HG03457 (cell line): ENCODE data around the gene ARMC7.

Experiments used
- ATAC-seq: cut with Tn5 transposase; IDR thresholded peaks from one replicate; pipeline ENCODE4 v1.9.1; 2021; ENCODE audit warnings: moderate number of reproducible peaks; ENCODE audit not compliant: unreplicated experiment

The ARMC7 gene

DNA sequence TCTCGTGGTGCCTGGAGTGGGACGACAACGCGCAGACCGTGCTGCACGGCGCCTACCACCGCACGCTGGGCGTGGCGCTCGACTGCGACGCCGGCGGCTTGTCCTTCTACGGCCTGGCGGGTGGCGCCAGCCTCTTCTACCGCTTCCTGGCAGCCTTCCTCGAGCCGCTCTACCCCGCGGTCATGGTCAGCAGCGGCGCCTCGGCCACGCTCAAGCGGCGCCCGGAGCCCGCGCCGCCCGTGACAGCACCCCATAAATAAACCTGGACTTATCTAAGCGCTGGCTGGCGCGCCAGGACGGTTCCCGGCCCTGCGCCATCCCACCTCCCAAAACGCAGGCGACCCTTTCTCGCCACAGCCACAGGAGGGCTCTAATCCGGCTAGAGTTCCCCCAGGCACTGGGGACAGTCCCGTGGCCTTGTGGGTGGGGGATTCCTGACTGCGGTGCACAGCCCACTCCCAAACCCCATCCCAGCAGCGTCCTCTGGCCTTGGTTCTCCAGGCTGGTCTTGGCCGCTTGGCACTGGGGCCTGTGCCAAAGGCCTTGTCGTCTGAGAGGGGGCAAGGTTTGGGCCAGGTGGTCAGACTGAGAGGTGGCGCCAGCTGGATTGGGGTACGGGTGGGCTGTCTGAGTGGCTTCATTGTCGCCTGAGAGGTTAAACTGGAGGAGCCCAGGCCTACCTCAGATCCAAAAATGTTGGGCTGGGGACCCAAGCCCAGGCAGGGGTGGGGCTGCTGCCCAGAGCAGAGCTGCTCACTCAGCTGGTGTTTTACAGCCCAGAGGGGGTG lies 32.1 kb upstream of the ARMC7 start:
- no peak for ATAC-seq

DNA sequence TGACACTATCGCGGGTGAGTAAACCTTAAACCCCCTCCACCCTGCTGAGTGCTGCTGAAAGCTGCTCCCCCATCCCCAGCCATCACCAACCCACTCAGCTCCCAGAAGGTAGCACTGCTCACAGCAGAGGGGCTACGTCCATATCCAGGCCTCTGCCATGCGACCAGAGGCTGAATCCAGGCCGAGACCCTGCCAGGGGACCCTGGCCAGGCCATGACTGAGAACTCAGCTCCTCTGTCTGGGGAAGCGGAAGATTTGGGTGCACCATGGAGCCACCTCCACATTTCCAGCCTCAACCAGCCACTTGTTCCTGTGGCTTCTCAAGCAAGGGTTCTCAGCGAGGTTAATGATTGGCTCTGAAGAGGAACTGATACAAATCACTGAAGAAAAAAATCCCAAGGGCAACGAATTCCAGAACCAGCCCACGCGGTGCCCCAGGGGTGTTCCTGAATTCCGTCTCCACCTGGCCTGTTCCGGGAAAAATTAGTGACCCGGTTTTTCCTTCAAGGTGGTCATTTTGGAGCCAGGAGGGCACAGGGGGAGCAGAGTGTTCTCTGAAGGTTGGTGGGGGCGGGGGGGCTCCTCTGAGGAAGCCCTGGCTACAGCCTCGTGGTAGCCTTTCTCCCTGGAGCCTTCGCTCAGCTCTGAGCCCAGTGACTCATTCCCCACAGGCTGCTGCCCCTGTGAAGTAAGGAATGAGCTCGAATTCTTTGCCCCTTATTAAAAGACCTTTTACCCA lies 31.3 kb upstream of the ARMC7 start:
- no peak for ATAC-seq

DNA sequence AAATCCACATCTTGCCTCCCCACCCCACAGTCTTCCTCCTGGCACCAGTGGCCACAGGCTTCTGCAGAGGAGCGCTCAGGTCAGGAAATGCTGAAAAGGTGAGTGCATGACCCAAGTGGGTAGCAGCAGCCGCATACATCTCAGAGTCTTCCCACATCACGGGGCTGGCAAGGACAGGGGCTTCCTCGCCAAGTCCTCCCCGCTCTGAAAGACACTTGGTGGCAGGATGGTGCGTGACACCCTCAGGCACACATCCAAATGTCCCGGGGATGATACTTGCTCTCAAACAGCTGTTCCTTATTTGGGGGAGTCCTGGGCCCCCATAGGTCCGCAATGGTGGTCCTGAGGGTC lies 30.8 kb upstream of the ARMC7 start:
- no peak for ATAC-seq

DNA sequence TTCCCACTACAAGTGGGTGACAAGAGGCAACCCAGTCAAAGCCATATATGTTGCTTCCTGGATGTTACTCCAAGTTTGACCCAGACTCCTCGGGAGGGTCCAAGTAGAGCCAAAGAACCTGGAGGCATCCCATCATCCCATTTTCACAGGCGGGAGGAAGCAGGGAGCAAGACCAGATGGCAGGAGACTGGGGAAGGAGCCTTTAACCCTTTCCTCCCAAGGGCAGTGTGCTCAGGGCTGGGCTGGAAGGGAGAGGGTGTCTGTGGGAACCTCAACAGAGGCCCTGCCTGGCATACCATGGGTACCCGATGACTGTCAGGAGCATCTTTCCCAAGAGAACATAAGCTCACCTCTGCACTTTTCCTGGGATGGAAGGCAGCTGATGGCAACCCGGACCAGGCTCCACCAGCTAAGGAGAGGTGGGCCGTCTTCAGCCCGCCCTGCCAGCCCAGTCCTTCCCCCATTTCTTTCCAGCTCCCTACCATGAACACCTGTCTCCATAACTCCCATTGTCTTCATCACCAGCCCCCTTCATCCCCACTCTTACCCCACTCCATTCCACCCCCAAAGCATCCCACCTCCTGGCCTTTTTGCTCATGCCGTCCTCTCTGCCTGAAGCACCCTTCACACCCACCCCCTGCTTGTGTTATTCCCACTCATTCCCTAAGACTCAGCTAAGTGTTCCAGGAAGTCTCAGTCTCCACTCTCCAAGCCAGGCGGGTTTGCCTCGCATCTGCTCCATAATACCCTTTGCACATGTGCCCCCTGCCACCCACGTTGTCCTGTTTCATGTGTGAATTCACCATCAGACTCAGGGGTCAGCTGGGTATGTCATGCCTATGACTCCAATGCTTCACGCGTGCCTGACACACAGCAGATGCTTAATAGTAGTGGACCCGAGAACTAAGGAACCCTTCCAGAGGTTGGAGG lies 27.9 kb upstream of the ARMC7 start:
- ATAC-seq = no peak

DNA sequence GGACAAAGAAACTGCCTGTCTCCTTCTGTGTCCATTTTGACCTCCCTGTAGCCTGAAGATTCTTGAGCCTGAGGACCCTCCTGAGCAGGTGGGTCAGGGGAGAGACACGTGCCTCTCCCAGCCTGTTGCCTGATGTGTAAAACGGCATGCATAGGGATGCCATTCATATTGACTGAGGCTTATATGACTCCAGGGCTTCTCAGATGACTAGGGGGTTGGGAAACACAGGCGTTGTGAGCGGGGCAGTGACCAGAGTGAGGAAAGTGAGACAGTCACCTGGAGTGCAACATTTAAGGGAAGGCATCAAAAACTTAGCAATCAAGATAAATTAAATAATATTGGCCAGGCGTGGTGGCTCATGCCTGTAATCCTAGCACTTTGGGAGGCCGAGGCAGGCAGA lies 27.1 kb upstream of the ARMC7 start:
- no peak for ATAC-seq

DNA sequence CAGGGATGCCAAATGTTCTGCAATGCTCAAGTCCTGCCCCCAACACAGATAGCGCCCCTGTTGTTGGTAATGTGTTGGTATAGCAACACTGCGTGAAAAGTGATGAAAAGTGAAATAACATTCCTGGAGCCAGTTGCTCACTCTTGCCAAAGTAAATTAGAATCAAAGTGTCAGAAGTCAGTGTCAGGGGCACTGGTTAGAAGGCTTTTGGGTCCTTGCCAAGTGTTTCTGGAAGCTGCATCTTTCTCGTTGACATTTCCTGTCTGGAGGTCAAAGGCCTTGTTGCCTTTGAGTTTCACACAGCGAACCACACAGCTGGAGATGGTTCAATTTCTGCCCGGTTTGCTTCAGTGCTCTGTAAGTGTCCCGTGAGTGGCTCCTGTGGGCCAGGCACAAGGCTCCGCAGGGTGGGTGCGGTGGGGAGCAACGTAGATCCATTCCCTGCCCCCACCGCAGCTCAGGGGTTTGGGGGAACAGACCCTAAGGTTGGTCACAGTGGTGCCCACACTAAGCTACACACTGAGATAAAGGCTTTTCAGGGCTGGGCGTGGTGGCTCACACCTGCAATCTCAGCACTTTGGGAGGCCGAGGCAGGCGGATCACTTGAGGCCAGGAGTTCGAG lies 25.6 kb upstream of the ARMC7 start:
- ATAC-seq = no peak

DNA sequence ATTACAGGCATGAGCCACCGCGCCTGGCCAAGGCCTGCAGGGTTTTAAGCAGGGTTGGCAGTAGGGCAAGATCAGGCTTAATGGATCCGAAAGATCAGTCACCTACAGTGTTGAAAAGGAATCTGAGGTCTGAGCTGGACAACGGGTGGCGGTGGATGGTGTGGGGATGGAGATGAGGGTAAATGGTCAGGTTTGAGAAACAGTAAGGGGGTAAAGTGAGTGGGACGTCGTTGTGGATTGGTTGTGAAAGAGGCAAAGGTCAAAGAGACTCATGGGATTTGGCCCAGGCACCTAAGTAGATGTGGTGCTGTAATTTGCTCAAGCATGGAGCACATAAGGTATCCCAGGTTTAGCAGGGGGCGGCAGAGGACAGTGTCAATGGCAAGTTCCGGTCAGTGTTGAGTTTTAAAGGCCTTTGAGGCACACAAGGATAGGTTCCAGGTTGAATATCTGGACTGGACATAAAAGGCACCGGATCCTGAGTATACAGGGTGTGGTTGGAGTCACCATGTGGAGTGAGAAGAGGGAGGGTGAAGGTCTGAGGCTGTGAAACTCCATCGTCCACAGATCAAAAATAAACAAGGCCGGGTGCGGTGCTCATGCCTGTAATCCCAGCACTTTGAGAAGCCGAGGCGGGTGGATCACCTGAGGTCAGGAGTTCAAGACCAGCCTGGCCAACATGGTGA lies 23.1 kb upstream of the ARMC7 start:
- ATAC-seq = no peak

DNA sequence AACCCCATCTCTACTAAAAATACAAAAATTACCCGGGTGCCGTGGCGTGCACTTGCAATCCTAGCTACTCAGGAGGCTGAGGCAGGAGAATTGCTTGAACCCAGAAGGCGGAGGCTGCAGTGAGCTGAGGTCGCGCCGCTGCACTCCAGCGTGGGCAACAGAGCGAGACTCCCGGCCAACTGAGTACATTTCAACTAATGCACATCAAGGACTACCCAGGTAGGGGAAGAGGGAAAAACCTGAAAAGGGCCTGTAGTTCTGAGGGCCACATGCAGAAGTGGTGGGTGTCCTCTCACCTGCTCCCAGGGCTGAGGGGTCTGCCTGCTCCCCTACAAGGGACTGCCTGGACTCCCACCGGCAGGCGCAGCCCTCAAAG lies 22.6 kb upstream of the ARMC7 start:
- no peak for ATAC-seq

DNA sequence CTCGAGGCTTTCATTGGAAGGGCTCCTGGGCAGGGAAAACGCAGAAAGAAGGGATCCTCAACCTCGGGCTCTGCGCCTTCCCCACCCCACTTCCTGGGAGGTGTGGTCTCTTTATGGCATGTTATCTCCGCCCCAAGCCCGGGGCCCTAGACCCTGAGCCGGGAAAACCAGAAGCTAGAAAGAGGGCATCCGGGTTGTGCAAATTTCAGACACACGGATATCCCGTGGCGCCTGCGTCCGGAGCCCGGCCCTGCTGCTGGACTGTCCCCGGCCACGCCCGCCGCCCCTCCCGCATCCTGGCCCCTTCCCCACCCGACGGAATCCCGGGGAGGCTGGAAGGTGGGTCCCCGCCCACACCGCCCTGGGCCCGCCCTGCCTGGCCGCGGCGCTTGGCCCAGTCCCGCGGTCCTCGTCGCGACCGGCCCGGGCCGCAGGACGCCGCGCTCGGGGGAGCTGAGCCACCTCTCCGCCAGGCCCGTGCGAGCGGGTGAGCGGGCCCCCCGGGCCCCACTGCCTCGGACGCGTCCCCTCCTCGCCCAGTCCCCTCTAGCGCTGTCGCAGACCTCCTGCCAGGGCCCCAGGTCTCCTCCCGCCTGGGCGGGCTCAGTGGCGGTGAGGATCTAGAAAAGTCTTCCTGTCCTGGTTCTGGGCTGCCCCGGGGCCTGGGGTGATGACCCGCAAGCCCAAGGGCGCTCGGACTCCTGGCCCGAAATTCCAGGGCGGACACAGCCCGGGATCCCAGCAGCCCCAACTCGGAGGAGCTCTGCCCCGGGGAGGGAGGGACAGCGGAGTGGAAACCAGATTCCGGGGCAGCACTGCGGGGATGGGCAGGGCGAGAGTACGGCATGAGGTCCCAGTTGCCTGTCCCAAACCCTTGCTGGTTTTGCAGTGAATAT lies 22.0 kb upstream of the ARMC7 start, which contains the start of gene SLC16A5:
SLC16A5 (plus strand) TSS at position 397 of the 896 bp plus-strand sequence. CDS start 5,683 bp downstream, outside the sequence.
- no peak for ATAC-seq

DNA sequence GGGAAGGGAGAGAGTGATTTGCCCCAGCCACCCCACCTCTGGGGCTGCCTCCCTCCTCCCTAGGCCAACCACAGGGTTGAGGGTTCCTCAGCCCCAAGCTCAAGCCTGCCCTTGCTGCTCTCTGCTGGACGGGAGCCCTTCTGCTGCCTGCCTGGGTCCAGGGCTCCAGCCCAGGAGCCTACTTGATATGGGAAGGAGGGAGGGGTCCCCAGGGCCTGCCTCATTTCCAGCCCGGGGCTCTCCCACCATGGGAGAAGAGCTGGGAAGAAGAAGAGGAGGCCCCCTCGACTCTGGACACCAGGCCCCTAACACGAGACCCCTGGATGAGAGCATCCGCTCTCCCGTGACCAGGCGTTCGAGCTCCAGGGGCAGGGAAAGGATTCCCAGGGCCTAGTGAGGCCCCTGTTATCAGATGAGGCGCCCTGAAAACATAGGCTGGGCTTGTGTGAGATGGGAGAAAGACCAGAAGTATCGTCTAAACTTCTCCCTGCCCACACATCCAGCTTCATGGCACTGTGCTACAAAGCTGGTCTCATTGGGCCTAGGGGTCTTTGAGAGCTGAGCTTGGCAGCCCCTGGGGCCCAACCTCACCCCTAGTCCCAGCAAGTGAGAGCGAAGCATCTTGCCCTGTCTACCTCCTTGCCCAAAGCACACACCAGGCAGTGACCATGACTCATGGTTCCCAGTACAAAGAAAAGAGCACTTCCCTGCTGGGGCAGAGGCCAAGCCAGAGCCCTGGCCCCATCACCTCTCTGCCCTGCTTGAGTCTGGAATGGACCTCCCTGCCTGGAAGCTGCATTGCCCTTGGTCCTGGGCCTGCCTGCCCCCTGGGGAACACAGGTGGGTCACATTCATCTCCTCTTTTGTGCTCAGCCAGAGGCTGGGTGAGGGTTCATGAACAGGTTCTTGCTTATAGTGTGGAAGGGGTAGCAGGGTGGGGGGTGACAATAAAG lies 21.0 kb upstream of the ARMC7 start:
- ATAC-seq = no peak

DNA sequence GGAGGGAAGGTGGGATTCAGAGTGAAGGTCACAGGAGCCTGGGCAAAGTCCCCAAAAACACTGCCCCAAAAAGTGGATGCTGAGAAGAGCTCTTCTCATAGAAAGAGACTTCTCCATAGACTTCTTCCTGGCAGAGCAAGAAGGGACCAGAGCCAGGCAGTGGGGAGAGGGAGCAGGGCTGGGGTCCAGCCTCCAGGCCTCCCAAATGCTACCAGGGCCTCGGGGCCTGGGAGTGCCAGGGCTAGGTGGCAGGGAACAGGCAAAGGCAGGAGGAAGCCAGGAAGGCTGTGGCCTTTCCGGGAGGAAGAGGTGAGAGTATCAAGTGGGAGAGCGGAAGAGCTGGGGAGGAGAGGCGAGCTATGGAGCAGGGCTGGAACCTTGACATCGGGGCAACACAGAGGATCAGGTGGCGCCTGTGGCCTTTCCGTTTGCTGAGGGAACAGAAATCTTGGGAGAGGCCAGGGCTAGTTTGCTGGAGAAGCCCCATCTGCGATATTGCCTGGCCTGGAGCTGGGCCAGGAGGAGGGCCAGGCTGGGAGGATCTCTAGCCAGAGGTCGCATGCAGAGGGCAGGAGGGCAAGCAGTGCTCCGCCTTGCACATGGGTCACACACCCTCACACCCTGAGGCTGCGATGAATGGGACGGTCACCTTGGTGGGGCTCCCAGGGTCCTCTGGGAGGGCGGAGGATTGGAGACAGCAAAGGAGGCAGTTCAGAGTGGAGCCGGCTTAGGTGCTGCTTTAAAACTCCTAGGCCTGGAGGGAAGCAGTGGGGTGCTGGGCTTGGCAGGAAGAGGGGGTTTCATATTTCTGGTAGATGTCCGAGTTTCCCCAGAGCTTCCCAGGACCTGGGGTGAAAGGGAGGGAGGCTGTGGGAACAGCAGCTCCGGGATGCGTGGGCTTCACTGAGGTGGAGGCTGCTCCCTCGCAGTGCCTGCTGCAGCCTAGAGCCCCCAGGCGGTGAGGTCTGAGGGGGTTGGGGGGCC lies 18.6 kb upstream of the ARMC7 start:
- no peak for ATAC-seq

DNA sequence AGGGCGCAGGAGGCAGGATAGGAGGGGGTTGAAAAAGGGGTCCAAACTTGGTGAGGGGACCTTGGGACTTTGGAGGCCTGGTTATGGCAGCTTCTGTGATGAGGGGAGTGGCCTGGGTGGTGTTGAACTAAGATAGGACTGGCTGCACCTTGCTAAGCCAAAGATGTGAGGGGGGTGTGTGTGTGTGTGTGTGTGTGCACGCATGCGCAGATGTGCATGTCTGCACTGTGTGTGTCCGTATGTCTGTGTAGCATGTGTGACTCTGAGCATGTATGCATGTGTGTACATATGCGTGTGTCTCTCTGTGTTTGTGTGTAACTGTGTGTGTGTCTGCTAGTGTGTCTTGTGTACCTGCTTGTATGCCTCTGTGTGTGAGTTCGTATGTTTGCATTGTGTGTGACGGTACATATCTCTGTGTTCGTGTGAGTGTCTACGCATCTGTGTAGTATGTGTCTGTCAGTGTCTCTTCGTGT lies 17.9 kb upstream of the ARMC7 start:
- ATAC-seq = no peak

DNA sequence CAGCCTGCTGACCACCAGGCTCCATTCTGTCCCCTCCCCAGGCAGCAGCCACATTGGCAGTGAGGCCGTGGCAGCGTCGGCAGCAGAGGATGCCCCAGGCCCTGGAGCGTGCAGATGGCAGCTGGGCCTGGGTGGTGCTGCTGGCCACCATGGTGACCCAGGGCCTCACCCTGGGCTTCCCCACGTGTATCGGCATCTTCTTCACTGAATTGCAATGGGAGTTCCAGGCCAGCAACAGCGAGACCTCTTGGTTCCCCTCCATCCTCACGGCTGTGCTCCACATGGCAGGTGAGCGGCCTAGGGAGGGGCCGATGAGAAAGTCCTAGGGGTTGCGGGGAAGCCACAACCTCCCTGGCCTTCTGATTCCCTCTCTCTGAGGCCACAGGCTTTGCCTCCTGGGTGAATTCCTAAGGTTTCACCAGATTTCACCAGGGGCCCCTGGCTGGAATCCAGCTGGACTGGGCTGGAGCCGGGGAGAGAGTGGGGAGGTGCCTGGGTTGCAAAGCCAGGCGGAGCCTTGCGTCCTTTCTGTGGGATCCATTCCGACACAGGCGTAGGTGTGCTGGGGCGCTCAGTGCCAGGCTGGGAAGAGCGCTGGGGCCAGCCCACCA lies 16.1 kb upstream of the ARMC7 start:
- no peak for ATAC-seq

DNA sequence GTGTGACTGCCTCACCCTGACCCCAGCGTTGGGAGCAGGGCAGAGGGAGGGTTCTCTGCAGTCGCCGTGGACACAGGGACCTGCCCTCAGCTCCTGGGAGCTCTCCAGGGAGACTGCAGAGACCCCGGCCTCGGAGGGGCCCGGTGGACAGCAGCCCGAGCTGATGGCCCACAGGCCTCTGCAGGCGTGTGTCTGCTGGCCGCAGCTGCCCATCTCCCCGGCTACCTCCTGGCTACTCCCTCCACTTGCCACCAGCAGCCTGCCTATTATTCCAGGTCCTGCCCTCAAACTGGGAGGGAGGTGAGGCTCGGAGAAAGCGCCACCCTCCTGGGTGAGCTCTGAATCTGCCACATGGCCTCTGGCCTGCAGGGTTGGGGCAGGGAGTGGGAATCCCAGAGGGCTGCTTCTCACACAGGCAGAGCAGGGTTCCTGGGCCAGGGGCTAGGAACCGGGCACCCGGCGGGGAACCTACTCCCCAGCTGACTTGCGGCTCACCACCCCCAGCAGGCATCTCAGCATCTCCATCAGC lies 14.8 kb upstream of the ARMC7 start:
- no peak for ATAC-seq

DNA sequence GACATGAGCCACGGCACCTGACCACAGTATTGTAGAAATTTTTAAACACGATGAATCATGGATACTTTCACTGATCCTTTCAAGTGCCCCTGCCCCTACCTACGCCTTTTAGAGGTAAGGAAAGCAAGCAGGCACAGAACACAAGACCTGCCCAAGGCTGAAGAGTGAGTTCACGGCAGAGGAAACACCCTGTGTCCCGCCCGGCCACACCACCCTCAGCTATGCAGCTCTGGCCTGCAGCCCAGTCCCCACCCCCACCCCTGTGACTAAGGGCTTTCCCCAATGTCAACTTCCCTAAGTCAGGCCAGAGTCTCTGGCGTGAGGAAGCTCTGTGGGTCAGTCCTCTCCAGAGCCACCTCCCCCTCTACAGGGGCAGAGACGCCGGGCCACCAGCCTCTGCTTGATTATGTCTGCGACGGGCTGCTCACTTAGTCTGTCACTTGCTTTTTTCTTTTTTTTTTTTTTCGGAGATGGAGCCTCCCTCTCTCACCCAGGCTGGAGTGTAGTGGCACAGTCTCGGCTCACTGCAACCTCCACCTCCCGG lies 13.6 kb upstream of the ARMC7 start:
- no peak for ATAC-seq

DNA sequence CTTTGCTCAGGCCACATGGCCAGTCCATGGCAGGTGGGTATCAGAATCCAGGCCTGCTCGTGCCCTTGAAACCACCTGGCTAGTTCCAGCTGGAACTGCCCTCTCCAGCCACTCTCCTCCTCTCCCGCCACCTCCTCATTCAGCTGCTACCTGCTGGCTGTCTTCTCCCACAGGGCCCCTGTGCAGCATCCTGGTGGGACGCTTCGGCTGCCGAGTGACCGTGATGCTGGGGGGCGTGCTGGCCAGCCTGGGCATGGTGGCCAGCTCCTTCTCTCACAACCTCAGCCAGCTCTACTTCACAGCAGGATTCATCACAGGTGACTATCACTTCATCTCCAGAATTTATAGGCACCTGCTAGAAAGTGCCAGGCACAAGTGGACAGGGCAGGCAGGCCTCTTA lies 11.9 kb upstream of the ARMC7 start:
- no peak for ATAC-seq
